Bronchial epithelial cell (primary cell): ENCODE results near the gene MCM5. TPM values are rescaled to one million over a fixed set of nuclear protein-coding genes. Genes with fewer than 3 reads are reported as not detected.

Experiments used
- DNase-seq: peaks from one replicate; pipeline ENCODE4 v3.0.0-alpha.2; 2010; ENCODE audit warnings: low read depth
- FAIRE-seq: peaks from 2 replicates; lab custom pipeline; 2011; peaks lifted over from hg19 to GRCh38; lab: Jason Lieb, UNC
- H3K27me3 ChIP-seq: 2 replicates; pipeline ENCODE4 v1.5.1; 2011; ENCODE audit warnings: low read length; ENCODE audit not compliant: control insufficient read depth, insufficient read depth
- H3K36me3 ChIP-seq: 2 replicates; pipeline ENCODE4 v1.5.1; 2011; ENCODE audit warnings: low read length; ENCODE audit not compliant: control insufficient read depth, insufficient read depth
- H3K4me3 ChIP-seq: 2 replicates; pipeline ENCODE4 v1.5.1; 2011; ENCODE audit warnings: mild to moderate bottlenecking, low read depth, low read length, control low read depth
- total RNA-seq: library from RNA; depleted of rRNA; stranded (reverse); fragments of >200 nt; gene quantifications from 2 replicates; pipeline ENCODE4 v1.2.1, GENCODE V29; 2014
- TF ChIP-seq, protein P1 (sequence below): IDR thresholded peaks from 2 replicates; pipeline ENCODE4 v1.5.1; 2011; ENCODE audit warnings: mild to moderate bottlenecking, moderate library complexity, low read length, control low read depth, inconsistent platforms; ENCODE audit not compliant: insufficient read depth, severe bottlenecking

Gene MCM5
- total RNA-seq, 1 donor from 2014 or later = 6.6 TPM

DNA sequence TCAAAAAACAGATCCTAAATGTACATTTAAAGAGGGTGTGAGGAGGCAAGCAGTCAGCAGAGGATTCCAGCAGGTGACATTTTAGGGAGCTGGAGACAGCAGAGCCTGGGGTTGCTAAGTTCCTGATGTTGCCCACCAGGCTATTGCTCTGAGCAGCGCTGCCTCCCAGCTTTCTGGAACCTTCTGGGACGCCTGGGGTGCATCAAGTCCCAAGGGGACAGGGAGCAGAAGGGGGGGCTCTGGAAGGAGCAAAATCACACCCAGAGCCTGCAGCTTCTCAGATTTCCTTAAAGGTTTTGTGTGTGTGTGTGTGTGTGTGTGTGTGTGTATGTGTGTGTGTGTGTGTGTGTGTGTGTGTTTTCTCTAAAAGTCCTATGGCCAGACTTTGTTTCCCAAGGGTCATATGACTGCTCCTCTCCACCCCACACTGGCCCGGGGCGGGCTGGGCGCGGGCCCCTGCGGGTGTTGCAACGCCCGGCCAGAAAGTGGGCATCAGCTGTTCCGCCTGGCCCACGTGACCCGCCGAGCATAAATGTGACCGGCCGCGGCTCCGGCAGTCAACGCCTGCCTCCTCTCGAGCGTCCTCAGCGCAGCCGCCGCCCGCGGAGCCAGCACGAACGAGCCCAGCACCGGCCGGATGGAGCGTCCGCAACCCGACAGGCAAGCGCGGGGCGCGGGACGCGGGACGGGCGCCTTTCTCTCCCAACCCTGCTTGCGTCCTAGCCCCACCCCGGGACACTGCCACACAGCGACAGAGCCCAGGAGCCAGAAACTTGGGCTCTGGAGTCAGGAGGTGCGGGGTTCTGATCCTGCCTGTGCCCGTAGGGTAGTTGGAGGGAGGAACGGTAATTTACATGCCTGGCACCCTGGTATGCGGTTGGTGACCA lies 19.2 kb upstream of the MCM5 start, which contains the start of gene HMOX1:
Gene HMOX1 (plus strand): TSS at position 560 of the 887 bp plus-strand sequence. CDS start 78 bp downstream, at position 638.
- TF ChIP-seq, protein P1, sequence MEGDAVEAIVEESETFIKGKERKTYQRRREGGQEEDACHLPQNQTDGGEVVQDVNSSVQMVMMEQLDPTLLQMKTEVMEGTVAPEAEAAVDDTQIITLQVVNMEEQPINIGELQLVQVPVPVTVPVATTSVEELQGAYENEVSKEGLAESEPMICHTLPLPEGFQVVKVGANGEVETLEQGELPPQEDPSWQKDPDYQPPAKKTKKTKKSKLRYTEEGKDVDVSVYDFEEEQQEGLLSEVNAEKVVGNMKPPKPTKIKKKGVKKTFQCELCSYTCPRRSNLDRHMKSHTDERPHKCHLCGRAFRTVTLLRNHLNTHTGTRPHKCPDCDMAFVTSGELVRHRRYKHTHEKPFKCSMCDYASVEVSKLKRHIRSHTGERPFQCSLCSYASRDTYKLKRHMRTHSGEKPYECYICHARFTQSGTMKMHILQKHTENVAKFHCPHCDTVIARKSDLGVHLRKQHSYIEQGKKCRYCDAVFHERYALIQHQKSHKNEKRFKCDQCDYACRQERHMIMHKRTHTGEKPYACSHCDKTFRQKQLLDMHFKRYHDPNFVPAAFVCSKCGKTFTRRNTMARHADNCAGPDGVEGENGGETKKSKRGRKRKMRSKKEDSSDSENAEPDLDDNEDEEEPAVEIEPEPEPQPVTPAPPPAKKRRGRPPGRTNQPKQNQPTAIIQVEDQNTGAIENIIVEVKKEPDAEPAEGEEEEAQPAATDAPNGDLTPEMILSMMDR = peak; percentile 15
- Histone ChIP-seq H3K4me3 (peak within 1 kb of the TSS; percentile 49), H3K27me3 (no peaks in the 10 kb centered on the region), H3K36me3 (no peaks in the 10 kb centered on the region)
- peak; percentile 61 for DNase-seq
- no peak for FAIRE-seq

GRCh38 chr22:35381424-35382009 lies 18.4 kb upstream of the MCM5 start:
- FAIRE-seq = no peak
- Histone ChIP-seq H3K27me3 (no peaks in the 10 kb centered on the region), H3K36me3 (peaks cover 1% of the 10 kb centered on the region), H3K4me3 (peak overlapping the region; percentile 49)
- TF ChIP-seq, protein P1 = no peak
- no peak for DNase-seq

- FAIRE-seq = no peak
- TF ChIP-seq, protein P1 = no peak
These were observed 16.3 kb upstream of the MCM5 start for GRCh38 chr22:35383679-35384071.

GRCh38 chr22:35384527-35384926 lies 15.4 kb upstream of the MCM5 start:
- TF ChIP-seq, protein P1 = no peak
- FAIRE-seq (no peak), DNase-seq (no peak)
- Histone ChIP-seq H3K27me3 (no peaks in the 10 kb centered on the region), H3K36me3 (peaks cover 2% of the 10 kb centered on the region), H3K4me3 (no peak overlapping the region)

More at GRCh38 chr22:35383679-35384071, 16.3 kb upstream of the MCM5 start:
- no peak overlapping the region for H3K4me3 ChIP-seq
- no peaks in the 10 kb centered on the region for H3K27me3 ChIP-seq
- H3K36me3 ChIP-seq = peaks cover 2% of the 10 kb centered on the region
- no peak for DNase-seq

GRCh38 chr22:35384975-35385588 lies 14.9 kb upstream of the MCM5 start:
- DNase-seq (no peak), FAIRE-seq (no peak)
- Histone ChIP-seq H3K36me3 (peaks cover 2% of the 10 kb centered on the region), H3K27me3 (no peaks in the 10 kb centered on the region), H3K4me3 (no peak overlapping the region)
- TF ChIP-seq, protein P1 = no peak
